DND-41 (cell line): Measurements from ENCODE around the gene KLHDC7B.

Experiments
- CTCF ChIP-seq: IDR thresholded peaks from 2 replicates; pipeline ENCODE4 v1.5.1; 2012; ENCODE audit warnings: borderline replicate concordance, low read length, moderate library complexity, mild to moderate bottlenecking; ENCODE audit not compliant: poor library complexity, severe bottlenecking; ENCODE audit errors: extremely low read depth
- EZH2 ChIP-seq: IDR thresholded peaks from 3 replicates; pipeline ENCODE4 v1.6.1; 2012; ENCODE audit warnings: borderline replicate concordance, low read depth, mild to moderate bottlenecking, moderate library complexity, low read length, inconsistent platforms; ENCODE audit not compliant: severe bottlenecking

- TF ChIP-seq CTCF (no peak), EZH2 (no peak)
Measured at GRCh38 chr22:50537765-50538164, 7.9 kb upstream of the KLHDC7B start.
